Measurements from ENCODE around the gene KNL1.
"Not testable (repeated sequence)": the region's sequence is repeated elsewhere in the genome, so short reads cannot be mapped to it uniquely, and the experiment has no call there.

Gene KNL1

DNA sequence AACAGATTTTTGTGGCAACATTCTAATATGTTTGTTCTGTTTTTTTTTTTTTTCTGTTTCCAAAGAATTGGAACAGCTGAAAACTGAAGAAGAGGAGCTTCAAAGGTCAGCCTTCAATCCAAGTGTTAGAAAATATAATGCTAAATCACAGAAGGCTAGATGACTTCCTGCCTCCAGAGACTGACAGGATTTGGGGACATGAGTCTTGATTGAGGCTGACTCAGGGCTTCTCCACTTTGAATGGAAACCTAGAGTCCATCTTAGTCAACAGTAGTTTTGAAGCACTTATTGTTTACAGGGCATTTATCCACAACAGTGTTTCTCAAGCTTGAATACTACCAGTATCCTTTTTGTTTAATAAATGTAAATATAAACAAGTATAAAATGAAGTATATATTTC, 56.4 kb downstream of the KNL1 start:
- H3K4me3 ChIP-seq (ENCODE audit: control insufficient read depth, low read depth, low read length) = no peak overlapping the region
- no peak for DNase-seq (ENCODE audit: low read depth)
- TF ChIP-seq, protein P1, sequence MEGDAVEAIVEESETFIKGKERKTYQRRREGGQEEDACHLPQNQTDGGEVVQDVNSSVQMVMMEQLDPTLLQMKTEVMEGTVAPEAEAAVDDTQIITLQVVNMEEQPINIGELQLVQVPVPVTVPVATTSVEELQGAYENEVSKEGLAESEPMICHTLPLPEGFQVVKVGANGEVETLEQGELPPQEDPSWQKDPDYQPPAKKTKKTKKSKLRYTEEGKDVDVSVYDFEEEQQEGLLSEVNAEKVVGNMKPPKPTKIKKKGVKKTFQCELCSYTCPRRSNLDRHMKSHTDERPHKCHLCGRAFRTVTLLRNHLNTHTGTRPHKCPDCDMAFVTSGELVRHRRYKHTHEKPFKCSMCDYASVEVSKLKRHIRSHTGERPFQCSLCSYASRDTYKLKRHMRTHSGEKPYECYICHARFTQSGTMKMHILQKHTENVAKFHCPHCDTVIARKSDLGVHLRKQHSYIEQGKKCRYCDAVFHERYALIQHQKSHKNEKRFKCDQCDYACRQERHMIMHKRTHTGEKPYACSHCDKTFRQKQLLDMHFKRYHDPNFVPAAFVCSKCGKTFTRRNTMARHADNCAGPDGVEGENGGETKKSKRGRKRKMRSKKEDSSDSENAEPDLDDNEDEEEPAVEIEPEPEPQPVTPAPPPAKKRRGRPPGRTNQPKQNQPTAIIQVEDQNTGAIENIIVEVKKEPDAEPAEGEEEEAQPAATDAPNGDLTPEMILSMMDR (conservative IDR thresholded peaks at IDR 0.05; ENCODE audit: control insufficient read depth, insufficient read depth, low read depth, low read length) = no peak

DNA sequence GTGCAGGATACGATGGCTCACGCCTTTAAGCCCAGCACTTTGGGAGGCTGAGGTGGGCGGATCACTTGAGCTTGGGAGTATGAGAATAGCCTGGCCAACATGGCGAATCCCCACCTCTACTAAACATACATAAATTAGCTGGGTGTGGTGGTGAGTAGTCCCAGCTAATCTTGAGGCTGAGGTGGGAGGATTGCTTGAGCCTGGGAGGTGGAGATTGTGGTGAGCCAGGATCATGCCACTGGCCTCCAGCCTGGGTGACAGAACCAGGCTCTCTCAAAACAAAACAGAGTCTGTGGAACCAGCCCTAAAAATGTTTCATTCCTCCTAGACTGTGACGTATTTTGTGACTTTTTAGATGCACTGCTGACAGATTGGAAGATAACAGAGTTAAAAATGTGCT, 66.6 kb downstream of the KNL1 start:
- TF ChIP-seq, protein P1 (conservative IDR thresholded peaks at IDR 0.05; ENCODE audit: control insufficient read depth, insufficient read depth, low read depth, low read length) = no peak
- no peak overlapping the region for H3K4me3 ChIP-seq (ENCODE audit: control insufficient read depth, low read depth, low read length)
- DNase-seq (ENCODE audit: low read depth) = no peak

DNA sequence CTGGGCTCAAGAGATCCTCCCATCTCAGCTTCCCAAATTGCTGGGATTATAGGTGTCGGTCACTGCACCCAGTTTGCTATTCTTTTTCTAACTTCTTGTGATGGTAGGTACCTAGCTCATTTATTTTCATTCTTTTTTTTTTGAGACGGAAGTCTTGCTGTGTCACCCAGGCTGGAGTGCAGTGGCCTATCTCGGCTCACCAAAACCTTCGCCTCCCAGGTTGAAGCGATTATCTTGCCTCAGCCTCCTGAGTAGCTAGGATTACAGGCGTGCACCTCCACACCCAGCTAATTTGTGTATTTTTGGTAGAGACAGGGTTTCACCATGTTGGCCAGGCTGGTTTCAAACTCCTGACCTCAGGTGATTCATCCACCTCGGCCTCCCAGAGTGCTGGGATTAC, 70.9 kb downstream of the KNL1 start:
- H3K4me3 ChIP-seq (ENCODE audit: control insufficient read depth, low read depth, low read length) = no peak overlapping the region
- TF ChIP-seq, protein P1 (conservative IDR thresholded peaks at IDR 0.05; ENCODE audit: control insufficient read depth, insufficient read depth, low read depth, low read length) = no peak
- no peak for DNase-seq (ENCODE audit: low read depth)

DNA sequence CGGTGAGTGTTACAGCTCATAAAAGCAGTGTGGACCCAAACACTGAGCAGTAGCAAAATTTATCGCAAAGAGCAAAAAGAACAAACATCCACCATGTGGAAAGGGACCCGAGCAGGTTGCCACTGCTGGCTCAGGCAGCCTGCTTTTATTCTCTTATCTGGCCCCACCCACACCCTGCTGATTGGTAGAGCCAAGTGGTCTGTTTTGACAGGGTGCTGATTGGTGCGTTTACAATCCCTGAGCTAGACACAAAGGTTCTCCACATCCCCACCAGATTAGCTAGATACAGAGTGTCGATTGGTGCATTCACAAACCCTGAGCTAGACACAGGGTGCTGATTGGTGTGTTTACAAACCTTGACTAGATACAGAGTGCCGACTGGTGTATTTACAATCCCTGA, 82.2 kb downstream of the KNL1 start:
- not testable (repeated sequence) for DNase-seq (ENCODE audit: low read depth); H3K4me3 ChIP-seq (ENCODE audit: control insufficient read depth, low read depth, low read length)

DNA sequence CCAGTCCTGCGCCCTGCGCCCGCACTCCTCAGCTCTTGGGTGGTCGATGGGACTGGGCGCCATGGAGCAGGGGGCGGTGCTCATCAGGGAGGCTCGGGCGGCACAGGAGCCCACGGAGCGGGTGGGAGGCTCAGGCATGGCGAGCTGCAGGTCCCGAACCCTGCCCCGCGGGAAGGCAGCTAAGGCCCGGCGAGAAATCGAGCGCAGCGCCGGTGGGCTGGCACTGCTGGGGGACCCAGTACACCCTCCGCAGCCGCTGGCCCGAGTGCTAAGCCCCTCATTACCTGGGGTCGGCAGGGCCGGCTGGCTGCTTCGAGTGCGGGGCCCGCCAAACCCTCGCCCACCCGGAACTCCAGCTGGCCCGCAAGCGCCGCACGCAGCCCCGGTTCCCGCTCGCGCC, 82.9 kb downstream of the KNL1 start:
- DNase-seq (ENCODE audit: low read depth); H3K4me3 ChIP-seq (ENCODE audit: control insufficient read depth, low read depth, low read length): not testable (repeated sequence)

DNA sequence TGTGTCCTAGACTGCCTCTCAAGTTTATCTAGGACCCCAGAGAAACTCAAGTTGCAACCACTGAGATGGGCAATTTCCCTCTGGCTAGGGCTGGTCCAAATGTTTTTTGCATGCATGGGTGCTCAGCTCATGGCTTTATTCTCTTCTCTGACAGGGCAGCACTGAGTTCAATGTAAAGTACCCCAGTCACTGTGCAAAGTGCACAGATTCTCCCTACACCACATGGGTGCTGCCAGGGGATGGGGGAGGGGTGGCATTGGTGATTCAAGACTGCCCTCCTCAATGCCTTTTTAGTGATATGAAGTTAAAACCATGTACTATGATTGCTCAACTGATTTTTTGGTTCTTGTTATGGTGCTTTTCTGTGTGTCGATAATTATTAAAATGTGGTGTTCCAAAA, 86.1 kb downstream of the KNL1 start:
- DNase-seq (ENCODE audit: low read depth) = no peak
- no peak overlapping the region for H3K4me3 ChIP-seq (ENCODE audit: control insufficient read depth, low read depth, low read length)
- TF ChIP-seq, protein P1 (conservative IDR thresholded peaks at IDR 0.05; ENCODE audit: control insufficient read depth, insufficient read depth, low read depth, low read length) = no peak

DNA sequence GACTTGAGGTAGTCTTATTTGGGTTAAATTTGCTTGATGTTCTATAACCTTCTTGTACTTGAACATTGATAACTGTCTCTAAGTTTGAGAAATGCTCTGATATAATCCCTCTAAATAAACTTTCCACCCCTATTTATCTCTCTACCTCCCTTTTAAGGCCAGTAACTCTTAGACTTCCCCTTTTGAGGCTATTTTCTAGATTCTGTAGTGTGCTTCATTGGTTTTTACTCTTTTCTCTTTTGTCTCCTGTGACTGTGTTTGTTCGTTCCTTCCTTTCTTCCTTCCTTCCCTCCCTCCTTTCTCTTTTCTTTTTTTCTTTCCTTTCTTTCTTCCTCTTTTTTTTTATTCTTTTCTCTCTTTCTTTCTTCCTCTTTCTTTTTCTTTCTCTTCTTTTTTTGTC, 86.9 kb downstream of the KNL1 start:
- H3K4me3 ChIP-seq (ENCODE audit: control insufficient read depth, low read depth, low read length); DNase-seq (ENCODE audit: low read depth): not testable (repeated sequence)

DNA sequence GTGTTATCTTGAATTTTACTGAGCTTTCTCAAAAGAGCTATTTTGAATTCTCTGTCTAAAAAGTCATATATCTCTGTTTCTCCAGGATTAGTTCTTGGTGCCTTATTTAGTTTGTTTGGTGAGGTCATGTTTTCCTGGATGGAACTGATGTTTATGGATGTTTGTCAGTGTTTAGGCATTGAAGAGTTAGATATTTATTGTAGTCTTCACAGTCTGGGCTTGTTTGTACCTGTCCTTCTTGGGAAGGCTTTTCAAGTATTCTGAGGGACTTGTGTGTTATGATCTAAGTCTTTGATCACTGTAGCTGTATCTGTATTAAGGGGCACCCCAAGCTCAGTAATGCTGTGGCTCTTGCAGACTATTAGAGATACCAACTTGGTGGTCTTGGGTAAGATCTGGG, 90.3 kb downstream of the KNL1 start:
- TF ChIP-seq, protein P1 (conservative IDR thresholded peaks at IDR 0.05; ENCODE audit: control insufficient read depth, insufficient read depth, low read depth, low read length) = no peak
- DNase-seq (ENCODE audit: low read depth) = no peak
- no peak overlapping the region for H3K4me3 ChIP-seq (ENCODE audit: control insufficient read depth, low read depth, low read length)

DNA sequence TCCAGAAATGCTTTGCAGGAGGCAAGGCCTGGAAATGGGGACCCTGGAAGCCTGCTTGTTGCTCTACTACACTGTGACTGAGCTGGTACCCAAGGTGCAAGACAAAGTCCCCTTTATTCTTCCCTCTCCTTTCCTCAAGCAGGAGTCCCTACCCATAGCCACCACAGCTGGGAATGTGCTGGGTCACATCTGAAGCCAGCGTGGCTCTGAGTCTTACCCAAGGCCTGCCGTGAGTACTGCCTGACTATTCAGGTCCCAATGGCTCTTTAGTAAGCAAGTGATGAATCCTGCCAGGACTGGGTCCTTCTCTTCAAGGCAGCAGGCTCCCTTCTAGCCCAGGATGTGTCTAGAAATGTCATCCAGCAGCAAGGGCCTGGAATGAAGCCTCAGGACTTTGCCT, 91.3 kb downstream of the KNL1 start:
- TF ChIP-seq, protein P1 (conservative IDR thresholded peaks at IDR 0.05; ENCODE audit: control insufficient read depth, insufficient read depth, low read depth, low read length) = no peak
- DNase-seq (ENCODE audit: low read depth) = no peak
- H3K4me3 ChIP-seq (ENCODE audit: control insufficient read depth, low read depth, low read length) = no peak overlapping the region
